ENCODE results near the gene LTBP1.
"Not testable (repeated sequence)": the region's sequence is repeated elsewhere in the genome, so short reads cannot be mapped to it uniquely, and the experiment has no call there.

Gene LTBP1

GRCh38 chr2:33371304-33372090 lies 424.7 kb downstream of the LTBP1 start:
- no peak for DNase-seq

- DNase-seq: peak in 3 of 56 donors; percentile 21 to 31 (median 22)
These were observed 426.3 kb downstream of the LTBP1 start for GRCh38 chr2:33372940-33373553.

GRCh38 chr2:33373986-33374385 lies 427.2 kb downstream of the LTBP1 start:
- no peak for DNase-seq

- DNase-seq: no peak
These were observed 428.3 kb downstream of the LTBP1 start for GRCh38 chr2:33375054-33375453.

- no peak for DNase-seq
These were observed 430.3 kb downstream of the LTBP1 start for GRCh38 chr2:33377048-33377447.

- DNase-seq: peak in 16 of 56 donors; percentile 2 to 51 (median 36)
These were observed 431.9 kb downstream of the LTBP1 start for GRCh38 chr2:33378556-33379210.

- no peak for DNase-seq
These were observed 433.4 kb downstream of the LTBP1 start for GRCh38 chr2:33380001-33380609.

GRCh38 chr2:33380719-33381118 lies 434.0 kb downstream of the LTBP1 start:
- no peak for DNase-seq

- no peak for DNase-seq
These were observed 434.6 kb downstream of the LTBP1 start for GRCh38 chr2:33381301-33381858.

GRCh38 chr2:33383855-33384598 lies 437.3 kb downstream of the LTBP1 start:
- no peak for DNase-seq

GRCh38 chr2:33384599-33384961 lies 437.8 kb downstream of the LTBP1 start:
- DNase-seq: no peak

GRCh38 chr2:33388996-33389395 lies 442.2 kb downstream of the LTBP1 start:
- DNase-seq: no peak

- DNase-seq: not testable (repeated sequence)
These were observed 442.9 kb downstream of the LTBP1 start for GRCh38 chr2:33389695-33390094.

- no peak for DNase-seq
These were observed 444.9 kb downstream of the LTBP1 start for GRCh38 chr2:33391529-33392255.

- DNase-seq: no peak
These were observed 445.6 kb downstream of the LTBP1 start for GRCh38 chr2:33392366-33392765.

GRCh38 chr2:33395034-33395433 lies 448.3 kb downstream of the LTBP1 start:
- no peak for DNase-seq

- DNase-seq: peak in 6 of 56 donors; percentile 4 to 34 (median 10)
These were observed 449.0 kb downstream of the LTBP1 start for GRCh38 chr2:33395655-33396249.

GRCh38 chr2:33404321-33404720 lies 457.6 kb downstream of the LTBP1 start:
- no peak for DNase-seq

GRCh38 chr2:33406622-33407021 lies 459.9 kb downstream of the LTBP1 start:
- DNase-seq: no peak

GRCh38 chr2:33408109-33408508 lies 461.4 kb downstream of the LTBP1 start:
- DNase-seq: no peak
